ENCODE data around the gene PLA2G6.
"Not testable (repeated sequence)": the region's sequence is repeated elsewhere in the genome, so short reads cannot be mapped to it uniquely, and the experiment has no call there.

Gene PLA2G6

GRCh38 chr22:38126928-38127668 lies 54.5 kb downstream of the PLA2G6 start:
- DNase-seq = no peak

- no peak for DNase-seq
These were observed 55.9 kb downstream of the PLA2G6 start for GRCh38 chr22:38125751-38126201.

- DNase-seq = no peak
These were observed 56.5 kb downstream of the PLA2G6 start for GRCh38 chr22:38125038-38125610.

- no peak for DNase-seq
These were observed 57.2 kb downstream of the PLA2G6 start for GRCh38 chr22:38124236-38124974.

GRCh38 chr22:38122616-38123015 lies 59.0 kb downstream of the PLA2G6 start:
- DNase-seq = no peak

- DNase-seq = no peak
These were observed 61.1 kb downstream of the PLA2G6 start for GRCh38 chr22:38120359-38121110.

- not testable (repeated sequence) for DNase-seq
These were observed 62.9 kb downstream of the PLA2G6 start for GRCh38 chr22:38118747-38119146.

GRCh38 chr22:38118182-38118581 lies 63.4 kb downstream of the PLA2G6 start:
- DNase-seq = no peak

- DNase-seq = not testable (repeated sequence)
These were observed 64.1 kb downstream of the PLA2G6 start for GRCh38 chr22:38117556-38117955.

- DNase-seq = no peak
These were observed 66.0 kb downstream of the PLA2G6 start for GRCh38 chr22:38115423-38116205.

- peak; percentile 78 for DNase-seq
These were observed 66.9 kb downstream of the PLA2G6 start for GRCh38 chr22:38114484-38115398.

GRCh38 chr22:38112381-38112780 lies 69.2 kb downstream of the PLA2G6 start:
- no peak for DNase-seq

- no peak for DNase-seq
These were observed 69.7 kb downstream of the PLA2G6 start for GRCh38 chr22:38111925-38112355.

- no peak for DNase-seq
These were observed 70.5 kb downstream of the PLA2G6 start for GRCh38 chr22:38110863-38111852.

- no peak for DNase-seq
These were observed 71.4 kb downstream of the PLA2G6 start, which contains the start of gene BAIAP2L2 for GRCh38 chr22:38110008-38110862. BAIAP2L2 (minus strand) TSS chr22:38110684; CDS start chr22:38110525, 159 bp downstream.

GRCh38 chr22:38109371-38110001 lies 72.1 kb downstream of the PLA2G6 start:
- peak; percentile 20 for DNase-seq

GRCh38 chr22:38108561-38109319 lies 72.9 kb downstream of the PLA2G6 start:
- no peak for DNase-seq

Data from CD4-positive, alpha-beta T cell treated with Interleukin-17A for 1 hour (primary cell).